K562 (cell line): ENCODE measurements around the gene WDR81. TPM values are rescaled to one million over a fixed set of nuclear protein-coding genes. Genes with fewer than 3 reads are reported as not detected.
A peak's percentile ranks its signal among the peaks of the same experiment; 100 is the strongest.

Experiments used
- ATF1 ChIP-seq, 2 experiments: fragments of 450-650 bp in 1 of 2; IDR thresholded peaks; 2 replicates each; pipeline ENCODE4 v1.6.1; 2016; ENCODE audit warnings: missing compliant biosample characterization in 1 of 2, missing genetic modification characterization in 1 of 2
- BCOR ChIP-seq: fragments of 450-650 bp; IDR thresholded peaks from 2 replicates; pipeline ENCODE4 v1.6.1; 2016
- DPF2 ChIP-seq: fragments of 450-650 bp; IDR thresholded peaks from 2 replicates; pipeline ENCODE4 v1.6.1; 2016
- FIP1L1 ChIP-seq: fragments of 200-400 bp; formaldehyde crosslinking; IDR thresholded peaks from 2 replicates; pipeline ENCODE4 v1.6.1; 2018; ENCODE audit warnings: mild to moderate bottlenecking, low read depth, low read length; ENCODE audit not compliant: poor library complexity, severe bottlenecking
- MAFF ChIP-seq: IDR thresholded peaks from 2 replicates; pipeline ENCODE4 v1.6.1; 2012; ENCODE audit warnings: low read length, improper control_type of control experiment
- MED1 ChIP-seq: sonication (generic); formaldehyde crosslinking; IDR thresholded peaks from 2 replicates; pipeline ENCODE4 v1.8.1; 2023; ENCODE audit warnings: missing genetic modification reagents, borderline replicate concordance
- MEF2D ChIP-seq: conservative IDR thresholded peaks from 2 replicates; pipeline ENCODE4 v1.6.1; 2016; ENCODE audit warnings: low read depth, missing genetic modification characterization, missing compliant biosample characterization
- MTA2 ChIP-seq: fragments of 450-650 bp; IDR thresholded peaks from 2 replicates; pipeline ENCODE4 v1.6.1; 2016; ENCODE audit warnings: low read depth
- PML ChIP-seq: IDR thresholded peaks from 2 replicates; pipeline ENCODE4 v1.6.1; 2012; ENCODE audit warnings: low read length, inconsistent platforms
- POLR2B ChIP-seq: fragments of 450-650 bp; IDR thresholded peaks from 2 replicates; pipeline ENCODE4 v1.6.1; 2018; ENCODE audit warnings: low read depth; ENCODE audit not compliant: partially characterized antibody
- PTTG1 ChIP-seq: fragments of 450-650 bp; IDR thresholded peaks from 2 replicates; pipeline ENCODE4 v1.6.1; 2016; ENCODE audit warnings: low read depth, mild to moderate bottlenecking, missing genetic modification characterization, missing compliant biosample characterization
- RB1 ChIP-seq: fragments of 450-650 bp; IDR thresholded peaks from 2 replicates; pipeline ENCODE4 v1.6.1; 2017; ENCODE audit warnings: low read depth, mild to moderate bottlenecking
- RFX5 ChIP-seq: IDR thresholded peaks from 2 replicates; pipeline ENCODE4 v1.6.1; 2011; ENCODE audit warnings: low read depth, mild to moderate bottlenecking, improper control_type of control experiment, low read length
- ZBED1 ChIP-seq: IDR thresholded peaks from 2 replicates; pipeline ENCODE4 v1.6.1; 2014
- ZNF717 ChIP-seq: fragments of 250-450 bp; sonication (Bioruptor Pico); IDR thresholded peaks from 2 replicates; pipeline ENCODE4 v1.5.0; 2021
- ZNF766 ChIP-seq: fragments of 200-800 bp; sonication (Bioruptor generic); conservative IDR thresholded peaks from 2 replicates; pipeline ENCODE4 v1.6.1; 2016; ENCODE audit warnings: missing genetic modification characterization, missing compliant biosample characterization
- ZSCAN29 ChIP-seq: fragments of 450-650 bp; IDR thresholded peaks from 2 replicates; pipeline ENCODE4 v1.6.1; 2017
- ZZZ3 ChIP-seq: fragments of 450-650 bp; IDR thresholded peaks from 2 replicates; pipeline ENCODE4 v1.6.1; 2016; ENCODE audit warnings: antibody characterized with exemption, mild to moderate bottlenecking, moderate library complexity
- polyA plus RNA-seq, 8 experiments: library from polyadenylated mRNA; depleted of rRNA in 4 of 8; stranded (reverse) in 5 of 8; unstranded in 3 of 8; fragments of >200 nt; fragmentation: Nextera tagmentation in 2 of 8; fragmentation: Illumina TruSeq in 1 of 8; extraction: Ambion mirVana in 2 of 8; extraction: Trizol in 1 of 8; gene quantifications; 2 replicates each; pipeline versions ENCODE4 v1.2.1 to v1.2.3, GENCODE V29; 2011 to 2014; ENCODE audit warnings: inconsistent platforms in 1 of 8, missing spikeins in 1 of 8
- total RNA-seq, 7 experiments: library from RNA; depleted of rRNA in 6 of 7; stranded (reverse); fragments of >200 nt in 6 of 7; fragmentation: Illumina TruSeq in 2 of 7; extraction: Trizol in 2 of 7; gene quantifications; 2 replicates each; pipeline versions ENCODE4 v1.2.1 to v1.2.3, GENCODE V29; 2011 to 2021; ENCODE audit warnings: low replicate concordance in 1 of 7
- TF ChIP-seq, protein P1 (sequence below): sonication (generic); formaldehyde crosslinking; IDR thresholded peaks from 2 replicates; pipeline ENCODE4 v1.8.0; 2022; ENCODE audit warnings: missing genetic modification reagents, mild to moderate bottlenecking, borderline replicate concordance
- TF ChIP-seq, protein P2 (sequence below): IDR thresholded peaks from 2 replicates; pipeline ENCODE4 v1.6.1; 2011; ENCODE audit warnings: borderline replicate concordance, low read depth, mild to moderate bottlenecking, moderate library complexity, low read length; ENCODE audit not compliant: insufficient read depth, poor library complexity, severe bottlenecking
- TF ChIP-seq, protein P3 (sequence below): fragments of 450-650 bp; IDR thresholded peaks from 2 replicates; pipeline ENCODE4 v1.6.1; 2018; ENCODE audit warnings: mild to moderate bottlenecking, low read depth; ENCODE audit not compliant: partially characterized antibody
- TF ChIP-seq, protein P4 (sequence below): fragments of 450-650 bp; IDR thresholded peaks from 2 replicates; pipeline ENCODE4 v1.6.1; 2014; ENCODE audit warnings: low read depth, mild to moderate bottlenecking, moderate library complexity, borderline replicate concordance
- TF ChIP-seq, protein P5 (sequence below): fragments of 250-450 bp; sonication (Bioruptor Pico); IDR thresholded peaks from 2 replicates; pipeline ENCODE4 v1.5.0; 2021

WDR81 gene
- total and polyA plus RNA-seq, 9 of the 15 experiments (the other 6 are each of a cell fraction or from before 2014, with no cell fraction given), result 0.01 to 17.1 (median 3.3) TPM

DNA sequence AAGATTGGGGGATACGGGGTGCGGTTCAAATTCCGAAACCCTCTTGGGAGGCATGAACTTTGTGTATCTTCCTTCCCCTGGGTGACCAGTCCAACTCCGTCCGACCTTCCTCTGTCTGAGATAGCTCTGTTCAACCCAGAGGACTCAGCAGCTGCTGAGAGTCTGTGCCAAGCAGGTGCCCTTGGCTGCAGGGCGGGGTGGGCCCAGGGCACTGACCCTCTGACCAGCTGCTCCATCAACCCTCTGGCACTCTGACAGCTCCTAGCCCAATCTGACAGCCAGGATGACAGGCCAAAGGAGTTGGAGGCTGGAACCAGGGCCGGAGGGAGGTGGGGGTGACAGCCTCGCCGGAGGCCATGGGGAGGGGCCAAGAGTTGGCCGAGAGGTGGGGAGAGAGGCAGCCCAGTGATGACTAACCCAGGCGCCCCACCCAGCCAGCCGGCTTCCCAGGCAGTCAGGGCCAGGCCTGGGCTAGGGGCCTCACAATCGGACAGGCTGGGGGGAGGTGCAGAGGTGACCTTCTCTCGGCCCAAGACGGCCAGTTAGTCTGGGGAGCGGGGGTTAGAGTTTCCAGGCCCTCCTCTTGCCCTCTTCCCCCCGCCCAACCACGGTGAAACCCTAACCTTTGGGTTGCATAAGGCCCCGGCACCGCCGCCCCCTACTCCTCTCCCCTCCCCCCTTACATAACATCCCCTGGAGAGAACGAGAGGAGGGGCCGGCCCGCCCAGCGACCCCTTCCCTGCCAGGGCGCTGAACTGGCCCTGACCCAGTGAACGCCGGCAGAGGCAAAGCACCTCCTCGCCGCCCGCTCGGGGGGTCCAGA is 9.3 kb upstream of the WDR81 start (continued):
- no peak for TF ChIP-seq RB1
- TF ChIP-seq POLR2B, result no peak
- no peak for TF ChIP-seq BCOR
- TF ChIP-seq ZBED1, result 0 out of 2 replicates have a peak, but pooled peaks have one; percentile 59
- no peak for TF ChIP-seq ATF1 (CRISPR knock-in tag; IDR thresholded peaks at IDR 0.05)
- peak; percentile 36; the same call in 1 of the 2 replicates for TF ChIP-seq ATF1 (tag; IDR thresholded peaks at IDR 0.05)
- no peak for TF ChIP-seq ZNF766 (CRISPR knock-in tag)
- TF ChIP-seq MTA2, result no peak
- no peak for TF ChIP-seq PTTG1 (tag)
- no peak for TF ChIP-seq PML
- TF ChIP-seq, protein P1, sequence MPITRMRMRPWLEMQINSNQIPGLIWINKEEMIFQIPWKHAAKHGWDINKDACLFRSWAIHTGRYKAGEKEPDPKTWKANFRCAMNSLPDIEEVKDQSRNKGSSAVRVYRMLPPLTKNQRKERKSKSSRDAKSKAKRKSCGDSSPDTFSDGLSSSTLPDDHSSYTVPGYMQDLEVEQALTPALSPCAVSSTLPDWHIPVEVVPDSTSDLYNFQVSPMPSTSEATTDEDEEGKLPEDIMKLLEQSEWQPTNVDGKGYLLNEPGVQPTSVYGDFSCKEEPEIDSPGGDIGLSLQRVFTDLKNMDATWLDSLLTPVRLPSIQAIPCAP (CRISPR knock-in tag), result no peak
- TF ChIP-seq ZSCAN29, result no peak
- TF ChIP-seq, protein P2, sequence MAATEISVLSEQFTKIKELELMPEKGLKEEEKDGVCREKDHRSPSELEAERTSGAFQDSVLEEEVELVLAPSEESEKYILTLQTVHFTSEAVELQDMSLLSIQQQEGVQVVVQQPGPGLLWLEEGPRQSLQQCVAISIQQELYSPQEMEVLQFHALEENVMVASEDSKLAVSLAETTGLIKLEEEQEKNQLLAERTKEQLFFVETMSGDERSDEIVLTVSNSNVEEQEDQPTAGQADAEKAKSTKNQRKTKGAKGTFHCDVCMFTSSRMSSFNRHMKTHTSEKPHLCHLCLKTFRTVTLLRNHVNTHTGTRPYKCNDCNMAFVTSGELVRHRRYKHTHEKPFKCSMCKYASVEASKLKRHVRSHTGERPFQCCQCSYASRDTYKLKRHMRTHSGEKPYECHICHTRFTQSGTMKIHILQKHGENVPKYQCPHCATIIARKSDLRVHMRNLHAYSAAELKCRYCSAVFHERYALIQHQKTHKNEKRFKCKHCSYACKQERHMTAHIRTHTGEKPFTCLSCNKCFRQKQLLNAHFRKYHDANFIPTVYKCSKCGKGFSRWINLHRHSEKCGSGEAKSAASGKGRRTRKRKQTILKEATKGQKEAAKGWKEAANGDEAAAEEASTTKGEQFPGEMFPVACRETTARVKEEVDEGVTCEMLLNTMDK, result no peak
- TF ChIP-seq FIP1L1, result no peak
- TF ChIP-seq MAFF, result no peak
- TF ChIP-seq MEF2D (tag), result no peak
- TF ChIP-seq, protein P3, sequence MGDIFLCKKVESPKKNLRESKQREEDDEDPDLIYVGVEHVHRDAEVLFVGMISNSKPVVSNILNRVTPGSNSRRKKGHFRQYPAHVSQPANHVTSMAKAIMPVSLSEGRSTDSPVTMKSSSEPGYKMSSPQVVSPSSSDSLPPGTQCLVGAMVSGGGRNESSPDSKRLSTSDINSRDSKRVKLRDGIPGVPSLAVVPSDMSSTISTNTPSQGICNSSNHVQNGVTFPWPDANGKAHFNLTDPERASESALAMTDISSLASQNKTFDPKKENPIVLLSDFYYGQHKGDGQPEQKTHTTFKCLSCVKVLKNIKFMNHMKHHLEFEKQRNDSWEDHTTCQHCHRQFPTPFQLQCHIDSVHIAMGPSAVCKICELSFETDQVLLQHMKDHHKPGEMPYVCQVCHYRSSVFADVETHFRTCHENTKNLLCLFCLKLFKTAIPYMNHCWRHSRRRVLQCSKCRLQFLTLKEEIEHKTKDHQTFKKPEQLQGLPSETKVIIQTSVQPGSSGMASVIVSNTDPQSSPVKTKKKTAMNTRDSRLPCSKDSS, result no peak
- TF ChIP-seq DPF2, result peak; percentile 29; the same call in 1 of the 2 replicates
- TF ChIP-seq, protein P4, sequence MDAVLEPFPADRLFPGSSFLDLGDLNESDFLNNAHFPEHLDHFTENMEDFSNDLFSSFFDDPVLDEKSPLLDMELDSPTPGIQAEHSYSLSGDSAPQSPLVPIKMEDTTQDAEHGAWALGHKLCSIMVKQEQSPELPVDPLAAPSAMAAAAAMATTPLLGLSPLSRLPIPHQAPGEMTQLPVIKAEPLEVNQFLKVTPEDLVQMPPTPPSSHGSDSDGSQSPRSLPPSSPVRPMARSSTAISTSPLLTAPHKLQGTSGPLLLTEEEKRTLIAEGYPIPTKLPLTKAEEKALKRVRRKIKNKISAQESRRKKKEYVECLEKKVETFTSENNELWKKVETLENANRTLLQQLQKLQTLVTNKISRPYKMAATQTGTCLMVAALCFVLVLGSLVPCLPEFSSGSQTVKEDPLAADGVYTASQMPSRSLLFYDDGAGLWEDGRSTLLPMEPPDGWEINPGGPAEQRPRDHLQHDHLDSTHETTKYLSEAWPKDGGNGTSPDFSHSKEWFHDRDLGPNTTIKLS, result no peak
- no peak for TF ChIP-seq MED1 (CRISPR knock-in tag)
- no peak for TF ChIP-seq ZZZ3
- TF ChIP-seq ZNF717 (CRISPR knock-in tag), result no peak
- TF ChIP-seq, protein P5, sequence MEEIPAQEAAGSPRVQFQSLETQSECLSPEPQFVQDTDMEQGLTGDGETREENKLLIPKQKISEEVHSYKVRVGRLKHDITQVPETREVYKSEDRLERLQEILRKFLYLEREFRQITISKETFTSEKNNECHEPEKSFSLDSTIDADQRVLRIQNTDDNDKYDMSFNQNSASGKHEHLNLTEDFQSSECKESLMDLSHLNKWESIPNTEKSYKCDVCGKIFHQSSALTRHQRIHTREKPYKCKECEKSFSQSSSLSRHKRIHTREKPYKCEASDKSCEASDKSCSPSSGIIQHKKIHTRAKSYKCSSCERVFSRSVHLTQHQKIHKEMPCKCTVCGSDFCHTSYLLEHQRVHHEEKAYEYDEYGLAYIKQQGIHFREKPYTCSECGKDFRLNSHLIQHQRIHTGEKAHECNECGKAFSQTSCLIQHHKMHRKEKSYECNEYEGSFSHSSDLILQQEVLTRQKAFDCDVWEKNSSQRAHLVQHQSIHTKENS, result no peak
- TF ChIP-seq RFX5, result no peak
